Activated gamma-delta T cell (primary cell): ENCODE results near the gene VOPP1.

ENCODE experiments used
- DNase-seq: peaks from one replicate; lab custom pipeline; 2025; lab: John Stamatoyannopoulos, UW

Gene VOPP1

GRCh38 chr7:55555160-55555559 is 17.1 kb downstream of the VOPP1 start:
- no peak for DNase-seq

GRCh38 chr7:55554038-55554437 is 18.3 kb downstream of the VOPP1 start:
- no peak for DNase-seq

DNA sequence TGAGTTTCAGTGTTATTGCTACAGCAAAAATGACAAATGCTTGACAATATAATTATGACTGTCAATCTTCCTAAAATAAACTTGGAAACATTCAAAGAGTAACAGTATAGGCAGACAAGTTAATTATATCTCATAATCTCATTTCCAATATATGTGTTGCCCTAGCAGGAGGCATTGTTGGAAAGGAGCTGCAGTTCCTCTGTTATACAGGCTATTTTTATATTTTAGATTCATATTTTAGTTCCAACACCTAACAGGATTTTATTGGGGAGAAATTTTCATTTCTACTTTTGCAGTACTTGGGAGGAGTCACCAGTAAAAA is 19.3 kb downstream of the VOPP1 start:
- no peak for DNase-seq

DNA sequence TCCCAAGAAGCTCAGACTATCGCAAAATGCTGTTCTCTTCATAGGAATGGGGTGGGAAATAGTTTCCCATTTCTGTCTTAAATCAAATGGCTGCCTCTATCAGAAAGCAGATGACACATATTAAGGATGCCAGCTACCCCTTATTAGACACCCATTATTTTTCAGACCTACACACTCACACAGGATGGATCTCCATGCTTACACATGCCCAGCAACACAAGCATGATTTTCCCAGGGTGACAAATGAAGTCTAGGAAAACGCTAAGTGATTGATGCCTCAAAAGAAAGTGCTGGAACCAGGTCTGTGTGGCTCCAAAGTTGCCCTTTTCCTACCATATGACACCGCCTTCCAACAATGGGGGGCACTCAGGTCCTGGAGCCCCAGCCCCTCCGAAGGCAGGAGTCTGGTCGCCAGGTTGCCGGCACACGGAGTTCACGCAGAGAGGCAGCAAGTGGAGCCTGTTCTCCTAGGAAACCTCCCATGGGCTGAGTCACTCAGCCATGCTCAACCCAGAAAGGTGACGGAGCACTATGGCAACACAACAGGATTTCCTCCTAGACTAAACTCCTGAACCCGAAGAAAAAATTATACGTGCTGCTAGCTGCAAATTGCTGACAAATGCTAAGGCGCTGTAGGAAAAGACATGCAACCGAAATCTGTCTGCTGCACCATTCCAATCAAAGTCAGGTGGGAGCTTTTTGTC is 19.8 kb downstream of the VOPP1 start:
- no peak for DNase-seq

- no peak for DNase-seq
Measured at GRCh38 chr7:55550841-55551537, 21.3 kb downstream of the VOPP1 start.

DNA sequence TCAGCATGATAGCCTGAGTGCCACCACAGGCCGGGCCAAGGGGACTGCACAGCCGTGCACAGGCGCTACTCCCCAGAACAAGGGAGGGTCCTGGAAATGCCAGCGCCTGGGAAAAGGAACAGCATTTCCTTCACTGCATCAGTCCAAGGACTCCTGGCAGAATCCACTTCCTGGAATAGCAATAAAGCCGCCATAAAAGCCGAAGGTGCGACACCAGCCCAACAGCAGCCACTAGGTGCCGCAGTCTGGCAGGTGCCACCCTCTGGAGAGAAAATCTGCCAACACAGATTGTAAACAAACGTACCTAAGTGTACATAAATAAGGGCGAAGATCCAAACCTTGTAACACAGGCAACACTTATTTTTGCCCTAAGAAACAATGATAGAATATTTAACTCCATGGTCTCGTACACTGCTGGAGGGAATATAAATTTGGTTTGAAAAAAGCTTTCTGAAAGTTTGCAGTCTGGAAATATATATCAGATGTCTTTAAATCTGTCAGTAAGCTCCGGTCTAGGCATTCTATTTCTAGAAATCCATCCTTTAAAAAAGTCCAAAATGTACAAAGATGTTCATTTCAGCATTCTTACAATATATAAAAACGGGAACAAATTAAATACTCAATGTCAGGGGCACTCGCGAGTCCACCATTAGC is 22.2 kb downstream of the VOPP1 start:
- no peak for DNase-seq

GRCh38 chr7:55549457-55549856 is 22.8 kb downstream of the VOPP1 start:
- DNase-seq: no peak

DNA sequence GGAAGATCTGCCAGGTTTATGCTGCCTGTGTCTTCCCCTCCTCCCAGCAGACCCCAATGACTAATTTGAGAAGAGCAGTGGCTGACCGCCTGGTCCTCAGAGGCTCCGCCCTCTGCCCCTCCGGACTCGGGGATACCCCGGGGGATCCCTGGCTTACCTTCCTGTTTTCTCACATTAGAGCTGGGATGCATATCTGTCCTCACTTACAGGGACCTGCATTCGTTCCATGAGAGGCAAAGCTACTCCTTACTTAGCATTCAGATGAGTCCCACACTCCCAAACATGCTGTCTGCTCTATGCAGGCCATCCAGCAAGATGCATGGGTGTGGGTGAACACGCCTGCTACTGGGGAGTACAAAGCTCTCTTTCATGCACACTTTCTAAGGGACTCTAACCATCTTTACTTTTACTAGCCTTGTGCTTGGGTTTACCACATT is 24.0 kb downstream of the VOPP1 start:
- DNase-seq: no peak

DNA sequence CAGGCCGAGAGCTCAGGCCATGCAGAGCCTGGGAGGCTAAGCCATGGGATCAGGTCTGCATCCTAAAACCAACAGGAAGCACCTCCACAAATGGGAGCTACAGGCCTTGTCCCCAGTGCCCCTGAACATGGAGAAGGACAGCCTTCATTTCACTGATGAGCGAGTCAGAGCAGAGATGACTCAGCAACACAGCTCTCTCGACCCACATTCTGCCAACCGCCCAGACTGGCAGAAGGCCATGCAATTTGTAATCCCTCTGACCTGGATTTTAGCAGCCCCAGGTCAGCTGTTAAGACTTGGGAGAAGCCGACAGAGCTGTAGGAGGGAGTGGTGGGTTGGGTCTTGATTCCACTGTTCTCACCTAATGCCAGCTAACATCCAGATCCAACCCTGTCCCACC is 25.5 kb downstream of the VOPP1 start:
- DNase-seq: no peak

- no peak for DNase-seq
Measured at GRCh38 chr7:55545496-55545895, 26.8 kb downstream of the VOPP1 start.

DNA sequence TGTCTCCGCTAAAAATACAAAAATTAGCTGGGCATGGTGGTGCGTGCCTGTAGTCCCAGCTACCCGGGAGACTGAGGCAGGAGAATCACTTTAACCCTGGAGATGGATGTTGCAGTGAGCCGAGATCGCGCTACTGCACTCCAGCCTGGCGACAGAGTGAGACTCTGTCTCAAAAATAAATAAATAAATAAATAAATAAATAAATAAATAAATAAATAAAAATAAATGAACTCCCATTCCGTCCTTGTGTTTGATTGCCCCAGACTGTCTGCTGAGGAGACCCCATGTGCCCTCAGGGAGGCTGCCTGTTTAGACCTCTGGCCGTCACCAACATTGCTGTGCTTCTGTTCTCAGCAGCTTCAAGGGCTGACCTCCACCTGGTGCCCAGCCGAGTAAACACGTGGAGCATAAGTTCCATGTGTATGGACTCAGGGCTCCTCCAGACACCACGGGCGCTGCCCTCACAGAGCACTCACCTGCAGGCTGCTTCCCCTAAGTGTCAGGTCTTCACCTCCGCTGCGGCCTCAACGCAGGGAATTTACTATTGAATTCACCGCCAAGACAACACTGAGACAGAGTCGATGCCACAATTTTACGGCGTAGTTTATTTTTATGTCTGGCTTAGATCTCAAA is 32.0 kb downstream of the VOPP1 start:
- no peak for DNase-seq

GRCh38 chr7:55539380-55539779 is 32.9 kb downstream of the VOPP1 start:
- no peak for DNase-seq

GRCh38 chr7:55538538-55538937 is 33.8 kb downstream of the VOPP1 start:
- DNase-seq: no peak

GRCh38 chr7:55537458-55537990 is 34.8 kb downstream of the VOPP1 start:
- DNase-seq: no peak

DNA sequence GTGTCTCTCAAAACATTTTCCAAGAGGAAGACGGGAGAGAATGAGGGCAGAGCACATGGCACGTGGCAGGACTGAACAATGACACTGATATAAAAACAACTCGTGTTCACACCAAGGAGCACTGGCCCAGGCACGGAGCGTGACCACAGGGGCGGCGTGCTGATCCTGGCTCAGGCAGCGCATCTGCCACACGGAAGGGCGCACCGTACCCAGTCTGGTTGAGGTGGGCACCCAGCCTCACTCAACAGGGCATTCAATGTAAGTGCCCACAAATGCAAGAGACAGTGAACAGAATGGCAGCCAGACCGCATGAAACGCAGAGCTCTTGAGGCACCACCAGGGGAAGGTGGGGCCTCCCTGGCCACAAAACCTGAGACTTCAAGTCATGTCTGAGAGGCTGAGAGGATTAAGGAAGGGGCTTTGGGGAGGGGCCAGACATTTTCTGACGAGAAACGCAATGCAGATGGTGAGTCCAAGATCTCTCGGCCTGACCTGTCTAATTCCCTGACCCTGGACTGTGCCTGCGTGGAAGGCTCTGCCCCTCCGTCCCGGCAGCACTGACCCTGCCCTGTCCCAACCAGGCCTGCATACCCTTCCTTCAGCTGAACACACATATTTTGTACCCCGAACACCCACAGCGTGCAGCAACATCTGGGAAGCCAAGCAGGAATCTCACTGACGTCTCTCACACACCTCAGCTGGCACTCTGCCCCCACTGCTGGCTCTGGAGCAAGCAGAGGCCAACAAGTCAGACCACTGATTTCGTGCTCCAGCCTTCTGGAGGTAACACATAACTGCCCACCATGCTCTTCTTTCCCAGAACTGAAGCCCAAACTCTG is 35.5 kb downstream of the VOPP1 start:
- DNase-seq: no peak

GRCh38 chr7:55535617-55536016 is 36.7 kb downstream of the VOPP1 start:
- no peak for DNase-seq

- no peak for DNase-seq
Measured at GRCh38 chr7:55534916-55535590, 37.2 kb downstream of the VOPP1 start.

DNA sequence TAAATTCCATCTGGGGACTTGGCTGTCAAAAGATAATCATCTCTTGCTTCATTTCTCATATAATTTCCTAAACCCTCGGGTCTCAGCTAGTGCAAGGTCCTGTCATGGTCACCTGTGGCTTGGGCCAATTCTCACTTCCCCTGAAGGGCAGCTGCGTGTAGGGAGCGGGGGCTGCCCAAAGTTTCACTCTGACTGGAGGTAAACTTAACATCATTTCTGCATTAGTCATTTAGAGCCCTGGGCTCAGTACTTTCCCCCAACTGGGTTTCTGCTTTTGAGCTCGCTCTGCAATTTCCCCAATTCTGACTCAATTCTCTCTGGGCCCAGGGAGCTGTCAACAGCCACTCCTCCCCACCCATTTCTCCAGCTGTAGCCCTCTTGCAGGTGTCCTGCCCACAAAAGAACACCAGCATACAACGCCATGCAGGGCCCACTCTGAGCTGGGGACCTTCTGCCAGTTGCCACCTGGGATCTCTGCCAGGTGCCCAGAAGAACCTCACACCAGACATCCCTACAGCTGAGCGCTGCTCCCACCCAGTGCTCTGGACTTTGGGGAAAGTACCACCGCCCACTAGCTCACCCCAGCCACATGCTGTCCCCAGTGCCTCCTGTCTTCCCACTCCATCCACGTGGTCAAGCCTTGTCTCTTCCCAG is 37.9 kb downstream of the VOPP1 start:
- DNase-seq: no peak

DNA sequence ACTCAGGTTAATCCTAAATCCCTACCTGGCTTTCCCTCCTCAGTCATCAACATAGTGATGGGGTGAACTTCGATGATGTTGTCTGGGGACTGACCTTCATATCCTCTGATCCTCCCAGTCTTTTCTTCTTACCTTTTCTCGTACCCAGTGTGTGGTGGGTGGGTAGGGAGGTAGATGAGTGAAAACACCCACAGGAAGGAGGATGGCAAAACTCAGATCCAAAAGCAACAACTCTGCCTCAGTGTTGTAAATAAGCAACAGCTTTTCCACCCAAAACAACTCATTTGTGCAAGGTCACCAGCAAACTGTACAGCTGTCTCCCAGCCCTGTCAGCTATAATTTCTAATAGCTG is 38.6 kb downstream of the VOPP1 start:
- DNase-seq: no peak

- DNase-seq: no peak
Measured at GRCh38 chr7:55533050-55533728, 39.1 kb downstream of the VOPP1 start.
